HEK293 (cell line): ENCODE measurements around the gene GAGE13.
"Not testable (repeated sequence)": the region's sequence is repeated elsewhere in the genome, so short reads cannot be mapped to it uniquely, and the experiment has no call there.

Source experiments
- CTCF ChIA-PET: fragments of 350-600 bp; formaldehyde crosslinking; extraction: SDS; loops from one replicate; lab custom pipeline; 2021; ENCODE audit warnings: antibody characterized with exemption; lab: Yijun Ruan, JAX
- POLR2A ChIA-PET: fragments of 300-600 bp; formaldehyde crosslinking; extraction: SDS; loops from one replicate; lab custom pipeline; 2020; ENCODE audit warnings: antibody characterized with exemption, inconsistent platforms; lab: Yijun Ruan, JAX
- H3K27ac ChIP-seq: fragments of 200-500 bp; sonication (Bioruptor generic); 2 replicates; pipeline ENCODE4 v1.5.1; 2014; ENCODE audit warnings: low read depth, low read length, control low read depth, inconsistent platforms; ENCODE audit errors: extremely low read depth
- H3K36me3 ChIP-seq, 2 experiments: fragments of 200-500 bp in 1 of 2; sonication (Bioruptor generic) in 1 of 2; 1 replicate in 1 of 2; 2 replicates in 1 of 2; pipeline ENCODE4 v1.5.1; 2014 to 2017; ENCODE audit warnings: inconsistent platforms in 2 of 2, low read length in 2 of 2; ENCODE audit not compliant: control insufficient read depth in 2 of 2, insufficient read depth in 1 of 2
- H3K4me1 ChIP-seq: fragments of 200-500 bp; sonication (Bioruptor generic); 2 replicates; pipeline ENCODE4 v1.5.1; 2014; ENCODE audit warnings: mild to moderate bottlenecking, low read length, inconsistent platforms; ENCODE audit not compliant: control insufficient read depth, insufficient read depth
- H3K4me3 ChIP-seq: 2 replicates; pipeline ENCODE4 v1.5.1; 2011; ENCODE audit warnings: low read depth, mild to moderate bottlenecking, control low read depth, low read length, moderate library complexity
- H3K9me3 ChIP-seq: fragments of 200-500 bp; sonication (Bioruptor generic); 2 replicates; pipeline ENCODE4 v1.5.1; 2014; ENCODE audit warnings: low read depth, low read length, inconsistent platforms; ENCODE audit not compliant: control insufficient read depth, insufficient read depth
- KLF1 ChIP-seq: fragments of 450-650 bp; formaldehyde crosslinking; IDR thresholded peaks from 2 replicates; pipeline ENCODE4 v1.5.1; 2016; ENCODE audit warnings: missing biosample characterization, missing genetic modification characterization
- KLF7 ChIP-seq: fragments of 450-650 bp; formaldehyde crosslinking; IDR thresholded peaks from 2 replicates; pipeline ENCODE4 v1.5.1; 2016; ENCODE audit warnings: missing biosample characterization, missing genetic modification characterization, borderline replicate concordance
- KLF9 ChIP-seq: fragments of 450-650 bp; formaldehyde crosslinking; IDR thresholded peaks from 2 replicates; pipeline ENCODE4 v1.5.1; 2016; ENCODE audit warnings: missing biosample characterization, missing genetic modification characterization, low read depth
- PATZ1 ChIP-seq: fragments of 450-650 bp; formaldehyde crosslinking; IDR thresholded peaks from 2 replicates; pipeline ENCODE4 v1.5.1; 2016; ENCODE audit warnings: missing biosample characterization, missing genetic modification characterization
- PRDM10 ChIP-seq: fragments of 450-650 bp; formaldehyde crosslinking; IDR thresholded peaks from 2 replicates; pipeline ENCODE4 v1.5.1; 2016; ENCODE audit warnings: missing biosample characterization, missing genetic modification characterization
- PRDM2 ChIP-seq: fragments of 450-650 bp; formaldehyde crosslinking; IDR thresholded peaks from 2 replicates; pipeline ENCODE4 v1.5.1; 2016; ENCODE audit warnings: missing biosample characterization, missing genetic modification characterization, borderline replicate concordance
- ZBTB17 ChIP-seq: fragments of 450-650 bp; formaldehyde crosslinking; IDR thresholded peaks from 2 replicates; pipeline ENCODE4 v1.5.1; 2016; ENCODE audit warnings: missing biosample characterization, missing genetic modification characterization
- ZEB2 ChIP-seq: fragments of 450-650 bp; formaldehyde crosslinking; IDR thresholded peaks from 2 replicates; pipeline ENCODE4 v1.5.1; 2016; ENCODE audit warnings: missing biosample characterization, missing genetic modification characterization
- ZFHX2 ChIP-seq: fragments of 450-650 bp; formaldehyde crosslinking; conservative IDR thresholded peaks from 2 replicates; pipeline ENCODE4 v1.5.1; 2016; ENCODE audit warnings: missing biosample characterization, missing genetic modification characterization
- ZFP69B ChIP-seq: fragments of 450-650 bp; formaldehyde crosslinking; IDR thresholded peaks from 2 replicates; pipeline ENCODE4 v1.5.1; 2016; ENCODE audit warnings: missing biosample characterization, missing genetic modification characterization
- ZNF10 ChIP-seq: fragments of 450-650 bp; formaldehyde crosslinking; IDR thresholded peaks from 2 replicates; pipeline ENCODE4 v1.5.1; 2017; ENCODE audit warnings: missing biosample characterization, missing genetic modification characterization
- ZNF140 ChIP-seq: fragments of 450-650 bp; formaldehyde crosslinking; IDR thresholded peaks from 2 replicates; pipeline ENCODE4 v1.5.1; 2016; ENCODE audit warnings: missing biosample characterization, missing genetic modification characterization
- ZNF248 ChIP-seq: fragments of 450-650 bp; formaldehyde crosslinking; IDR thresholded peaks from 2 replicates; pipeline ENCODE4 v1.5.1; 2017; ENCODE audit warnings: missing biosample characterization, missing genetic modification characterization
- ZNF26 ChIP-seq: fragments of 450-650 bp; formaldehyde crosslinking; IDR thresholded peaks from 2 replicates; pipeline ENCODE4 v1.5.1; 2016; ENCODE audit warnings: missing biosample characterization, missing genetic modification characterization
- ZNF530 ChIP-seq: fragments of 450-650 bp; formaldehyde crosslinking; IDR thresholded peaks from 2 replicates; pipeline ENCODE4 v1.5.1; 2016; ENCODE audit warnings: low read depth, missing biosample characterization, missing genetic modification characterization
- ZNF645 ChIP-seq: fragments of 450-650 bp; formaldehyde crosslinking; IDR thresholded peaks from 2 replicates; pipeline ENCODE4; 2016; ENCODE audit warnings: missing biosample characterization, missing genetic modification characterization
- ZSCAN4 ChIP-seq: fragments of 450-650 bp; formaldehyde crosslinking; IDR thresholded peaks from 2 replicates; pipeline ENCODE4 v1.5.1; 2017; ENCODE audit warnings: missing biosample characterization, missing genetic modification characterization
- ZXDB ChIP-seq: fragments of 450-650 bp; formaldehyde crosslinking; IDR thresholded peaks from 2 replicates; pipeline ENCODE4 v1.5.1; 2016; ENCODE audit warnings: missing biosample characterization, missing genetic modification characterization

The GAGE13 gene

GRCh38 chrX:49331282-49331681, at the start of gene GAGE13:
Gene GAGE13 (plus strand): TSS chrX:49331582. CDS start chrX:49332738, 1,156 bp downstream.
- H3K4me1 ChIP-seq, H3K36me3 ChIP-seq, H3K9me3 ChIP-seq, CTCF ChIA-PET, H3K4me3 ChIP-seq, H3K27ac ChIP-seq, POLR2A ChIA-PET: not testable (repeated sequence)

- Histone ChIP-seq H3K4me3 (no peak overlapping the region), H3K36me3 (no peaks in the 10 kb centered on the region), H3K4me1 (no peaks in the 10 kb centered on the region), H3K27ac (no peak overlapping the region), H3K9me3 (no peaks in the 10 kb centered on the region)
- CTCF ChIA-PET, result interaction anchor here (1.2 kb wide), 1 partner anchor 9 kb away, joined by 3 read pairs; no protein-coding TSS in a partner anchor
- POLR2A ChIA-PET, result no interaction called here
- TF ChIP-seq ZNF26 (tag by site-specific recombination), result no peak
- TF ChIP-seq ZNF140, result no peak
- no peak for TF ChIP-seq ZFP69B (tag by site-specific recombination)
- TF ChIP-seq PRDM10 (tag by site-specific recombination), result peak; percentile 68
- no peak for TF ChIP-seq KLF9
- no peak for TF ChIP-seq ZNF645 (tag by site-specific recombination)
- no peak for TF ChIP-seq KLF7 (tag by site-specific recombination)
- TF ChIP-seq PRDM2 (tag by site-specific recombination), result no peak
- 0 out of 2 replicates have a peak, but pooled peaks have one; percentile 10 for TF ChIP-seq KLF1
- TF ChIP-seq ZNF10 (tag by site-specific recombination), result peak; percentile 97
- TF ChIP-seq ZEB2 (tag by site-specific recombination), result 0 out of 2 replicates have a peak, but pooled peaks have one; percentile 8
- peak; percentile 38; the same call in 1 of the 2 replicates for TF ChIP-seq PATZ1
- no peak for TF ChIP-seq ZNF530 (tag by site-specific recombination)
- TF ChIP-seq ZSCAN4 (tag by site-specific recombination), result 0 out of 2 replicates have a peak, but pooled peaks have one; percentile 29
- TF ChIP-seq ZXDB (tag by site-specific recombination), result peak; percentile 42; the same call in 1 of the 2 replicates
- 0 out of 2 replicates have a peak, but pooled peaks have one; percentile 7 for TF ChIP-seq ZNF248 (tag by site-specific recombination)
- TF ChIP-seq ZBTB17 (tag by site-specific recombination), result peak; percentile 75; the same call in 1 of the 2 replicates
- TF ChIP-seq ZFHX2 (tag by site-specific recombination), result 0 out of 2 replicates have a peak, but pooled peaks have one; percentile 23
These were observed 48.8 kb upstream of the GAGE13 start for GRCh38 chrX:49282647-49283011.
